H1 (cell line): Measurements from ENCODE around the gene PNPLA1. TPM values are rescaled to one million over a fixed set of nuclear protein-coding genes. Genes with fewer than 3 reads are reported as not detected.

Experiments
- CHD7 ChIP-seq: fragments of 300-600 bp; sonication (generic); IDR thresholded peaks from 2 replicates; pipeline ENCODE4 v1.7.1; 2012; ENCODE audit warnings: low read length, moderate library complexity, mild to moderate bottlenecking, inconsistent platforms; ENCODE audit not compliant: insufficient replicate concordance
- RBBP5 ChIP-seq: IDR thresholded peaks from 2 replicates; pipeline ENCODE4 v1.7.1; 2012; ENCODE audit warnings: low read depth, mild to moderate bottlenecking, inconsistent platforms, low read length, moderate library complexity, borderline replicate concordance
- TAF1 ChIP-seq: IDR thresholded peaks from 2 replicates; pipeline ENCODE4 v1.6.1; 2011; ENCODE audit warnings: mild to moderate bottlenecking, low read depth, low read length
- polyA plus RNA-seq, 7 experiments: library from polyadenylated mRNA; depleted of rRNA in 3 of 7; stranded (reverse) in 5 of 7; unstranded in 2 of 7; fragments of >200 nt in 5 of 7; fragments of 200-250 nt in 2 of 7; gene quantifications; 1 replicate in 5 of 7; 2 replicates in 1 of 7; 4 replicates in 1 of 7; pipeline versions ENCODE4 v1.2.1 to v1.2.3, GENCODE V29; 2011 to 2013; ENCODE audit warnings: missing spikeins in 2 of 7, mixed read lengths in 2 of 7
- total RNA-seq: library from RNA; stranded (reverse); fragmentation: NEBNext Ultra II Directional; extraction: Animal tissue kit (Norgen Biotek cat#: 25700); gene quantifications from 2 replicates; pipeline ENCODE4 v1.2.1, GENCODE V29; 2021
- TF ChIP-seq, protein P1 (sequence below): IDR thresholded peaks from 2 replicates; pipeline ENCODE4 v1.6.1; 2012; ENCODE audit warnings: inconsistent platforms

PNPLA1 gene
- total and polyA plus RNA-seq, 2 of the 8 experiments (the other 6 are each of a cell fraction or from before 2014, with no cell fraction given), result not detected

- TF ChIP-seq, protein P1, sequence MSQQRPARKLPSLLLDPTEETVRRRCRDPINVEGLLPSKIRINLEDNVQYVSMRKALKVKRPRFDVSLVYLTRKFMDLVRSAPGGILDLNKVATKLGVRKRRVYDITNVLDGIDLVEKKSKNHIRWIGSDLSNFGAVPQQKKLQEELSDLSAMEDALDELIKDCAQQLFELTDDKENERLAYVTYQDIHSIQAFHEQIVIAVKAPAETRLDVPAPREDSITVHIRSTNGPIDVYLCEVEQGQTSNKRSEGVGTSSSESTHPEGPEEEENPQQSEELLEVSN, result no peak
- TF ChIP-seq RBBP5 (no peak), CHD7 (no peak), TAF1 (no peak)
- TF ChIP-seq, all 59 proteins: peak for 0
Observed at GRCh38 chr6:36322591-36322990, 52.7 kb downstream of the PNPLA1 start (continued).
